IPS-18c (cell line): ENCODE results near the gene PHF13.

Experiments
- H3K4me3 ChIP-seq: 2 replicates; pipeline ENCODE4 v1.7.0; 2013; ENCODE audit warnings: low read depth, mild to moderate bottlenecking, low read length, moderate library complexity; ENCODE audit not compliant: insufficient read depth
- H3K9me3 ChIP-seq: one replicate; pipeline ENCODE4 v1.6.1; 2013; ENCODE audit warnings: mild to moderate bottlenecking, low read length, moderate library complexity; ENCODE audit not compliant: control insufficient read depth, insufficient read depth

PHF13 gene

GRCh38 chr1:6666696-6667095 lies 53.2 kb downstream of the PHF13 start:
- no peak overlapping the region for H3K4me3 ChIP-seq
- H3K9me3 ChIP-seq = peaks cover 3% of the 10 kb centered on the region

- Histone ChIP-seq H3K4me3 (no peak overlapping the region), H3K9me3 (peaks cover 3% of the 10 kb centered on the region)
Measured at GRCh38 chr1:6667139-6667538, 53.6 kb downstream of the PHF13 start.

GRCh38 chr1:6668503-6668902 lies 55.0 kb downstream of the PHF13 start:
- Histone ChIP-seq H3K9me3 (peaks cover 3% of the 10 kb centered on the region), H3K4me3 (no peak overlapping the region)

- Histone ChIP-seq H3K4me3 (no peak overlapping the region), H3K9me3 (peaks cover 3% of the 10 kb centered on the region)
Measured at GRCh38 chr1:6672558-6672957, 59.0 kb downstream of the PHF13 start.
